ENCODE results near the gene ARF1. TPM values are rescaled to one million over a fixed set of nuclear protein-coding genes. Genes with fewer than 3 reads are reported as not detected.
A peak's percentile ranks its signal among the peaks of the same experiment; 100 is the strongest.

The ARF1 gene
- polyA plus RNA-seq, 2 donors, result 180 to 295 TPM

DNA sequence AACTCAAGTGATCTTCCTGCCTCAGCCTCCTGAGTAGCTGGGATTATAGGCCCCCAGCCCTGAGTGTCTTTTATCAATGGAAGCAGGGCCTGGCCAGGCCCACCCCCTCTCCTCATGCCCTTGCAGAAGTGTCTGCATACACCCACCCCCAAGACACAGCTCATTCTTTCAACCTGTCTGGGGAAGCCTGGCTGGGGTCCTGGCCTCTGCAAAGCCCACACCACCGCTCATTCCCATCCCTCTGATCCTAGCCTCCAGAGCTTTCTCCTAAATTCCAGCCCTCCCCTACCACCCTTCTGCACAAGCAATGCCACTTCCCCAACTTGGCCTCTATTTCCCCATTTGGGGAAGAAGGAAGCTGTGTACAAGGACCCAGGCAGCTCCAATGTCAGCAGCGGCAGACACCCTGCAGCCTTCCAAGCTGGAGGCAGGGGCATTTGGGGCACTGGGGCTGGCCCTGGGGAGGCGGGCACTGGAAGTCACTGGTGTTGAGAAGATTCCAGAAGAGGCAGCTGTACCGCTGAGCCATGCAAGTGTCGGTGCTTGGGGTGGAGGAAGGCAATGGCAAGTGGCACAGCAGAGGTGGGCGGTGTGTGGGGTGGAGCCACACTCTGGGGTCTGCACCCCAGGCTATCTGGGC, 33.7 kb upstream of the ARF1 start:
- Histone ChIP-seq H3K27me3 (ENCODE audit: control insufficient read depth in 1 of 2, insufficient read depth in 2 of 2, low read length in 2 of 2) (no peaks in the 10 kb centered on the region), H3K4me1 (ENCODE audit: control insufficient read depth in 2 of 2, insufficient read depth in 2 of 2, low read length in 1 of 2) (peaks cover 0 to 9% of the 10 kb centered on the region in 2 donors), H3K36me3 (ENCODE audit: control insufficient read depth in 2 of 2, insufficient read depth in 2 of 2, low read length in 1 of 2) (no peaks in the 10 kb centered on the region), H3K9me3 (ENCODE audit: control insufficient read depth in 2 of 2, insufficient read depth in 1 of 2, low read depth in 1 of 2, low read length in 1 of 2) (peaks cover 0 to 4% of the 10 kb centered on the region in 2 donors), H3K27ac (ENCODE audit: low read depth in 2 of 2, low read length in 1 of 2) (no peak overlapping the region), H3K4me3 (ENCODE audit: low read depth in 1 of 2, low read length in 2 of 2) (no peak overlapping the region)
- WGBS, 2 donors, result 81 to 86% methylated on average over 6 of the region's 6 CpGs

DNA sequence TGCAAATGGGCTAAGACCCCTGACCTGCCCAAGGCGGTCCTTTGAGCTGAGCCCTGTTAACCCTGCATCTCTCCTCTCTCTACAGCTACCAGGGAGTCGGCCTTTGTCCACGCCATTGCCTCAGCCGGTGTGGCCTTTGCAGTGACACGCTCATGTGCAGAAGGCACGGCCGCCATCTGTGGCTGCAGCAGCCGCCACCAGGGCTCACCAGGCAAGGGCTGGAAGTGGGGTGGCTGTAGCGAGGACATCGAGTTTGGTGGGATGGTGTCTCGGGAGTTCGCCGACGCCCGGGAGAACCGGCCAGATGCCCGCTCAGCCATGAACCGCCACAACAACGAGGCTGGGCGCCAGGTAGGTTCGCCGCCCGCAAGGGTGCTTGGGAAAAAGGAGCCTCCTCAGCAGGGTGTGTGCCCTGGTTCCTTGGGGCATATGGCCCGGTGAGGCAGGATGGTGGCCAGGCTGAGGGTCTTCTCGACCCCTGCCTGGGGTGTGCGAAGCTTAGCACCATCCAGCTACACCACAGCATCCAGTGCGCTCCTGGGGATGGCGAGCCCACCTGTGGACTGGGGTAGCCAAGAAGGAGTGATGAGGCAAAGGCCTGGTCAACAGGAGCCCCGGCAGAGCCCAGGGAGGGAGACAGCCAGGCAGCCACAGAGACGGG, 31.8 kb upstream of the ARF1 start:
- H3K27me3 ChIP-seq (ENCODE audit: control insufficient read depth in 1 of 2, insufficient read depth in 2 of 2, low read length in 2 of 2), result no peaks in the 10 kb centered on the region
- WGBS, 2 donors, result 94% methylated on average over 30 of the region's 30 CpGs
- H3K27ac ChIP-seq (ENCODE audit: low read depth in 2 of 2, low read length in 1 of 2), result no peak overlapping the region
- peaks cover 0 to 4% of the 10 kb centered on the region in 2 donors for H3K9me3 ChIP-seq (ENCODE audit: control insufficient read depth in 2 of 2, insufficient read depth in 1 of 2, low read depth in 1 of 2, low read length in 1 of 2)
- H3K4me1 ChIP-seq (ENCODE audit: control insufficient read depth in 2 of 2, insufficient read depth in 2 of 2, low read length in 1 of 2), result peaks cover 0 to 6% of the 10 kb centered on the region in 2 donors
- H3K4me3 ChIP-seq (ENCODE audit: low read depth in 1 of 2, low read length in 2 of 2), result no peak overlapping the region
- H3K36me3 ChIP-seq (ENCODE audit: control insufficient read depth in 2 of 2, insufficient read depth in 2 of 2, low read length in 1 of 2), result no peaks in the 10 kb centered on the region

DNA sequence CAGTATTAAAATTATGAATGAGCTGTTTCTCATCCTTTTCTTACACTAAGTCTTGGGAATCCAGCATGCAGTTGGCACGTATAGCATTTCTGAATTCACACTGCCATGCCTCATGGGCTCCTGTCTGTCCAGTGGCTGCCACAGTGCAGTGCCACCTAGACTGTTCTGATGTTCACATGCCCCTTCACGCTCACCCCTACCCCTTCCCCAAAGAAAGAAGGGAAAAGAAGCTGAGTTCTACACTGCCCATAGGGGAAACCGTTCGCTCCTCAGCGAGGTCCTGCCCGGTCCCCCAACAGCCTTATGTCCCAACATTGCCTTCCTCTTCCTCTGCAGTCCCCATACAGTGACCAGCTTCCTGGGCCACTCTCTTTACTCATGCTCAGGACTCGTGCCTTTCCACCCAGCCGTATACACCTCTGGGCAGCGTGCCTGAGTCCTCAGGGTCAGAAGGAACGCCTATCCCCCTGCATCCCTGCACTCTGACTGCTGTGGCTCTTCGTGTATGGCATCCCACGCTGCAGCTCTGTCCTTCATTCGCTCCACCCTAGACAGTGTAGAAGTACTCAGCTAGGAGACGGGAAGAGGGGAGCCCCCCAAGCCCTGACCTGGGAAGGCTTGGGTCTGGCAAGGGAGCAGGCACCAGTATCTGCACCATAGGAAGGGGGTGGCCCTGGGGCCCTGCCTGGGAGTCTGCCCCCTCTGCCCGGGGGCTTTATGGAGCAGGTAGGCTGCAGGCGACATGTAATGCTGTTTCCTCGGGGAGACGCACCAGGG, 24.1 kb upstream of the ARF1 start:
- Histone ChIP-seq H3K9me3 (ENCODE audit: control insufficient read depth in 2 of 2, insufficient read depth in 1 of 2, low read depth in 1 of 2, low read length in 1 of 2) (peaks cover 4 to 12% of the 10 kb centered on the region in 2 donors), H3K4me1 (ENCODE audit: control insufficient read depth in 2 of 2, insufficient read depth in 2 of 2, low read length in 1 of 2) (peaks cover 3% of the 10 kb centered on the region in 2 donors), H3K27ac (ENCODE audit: low read depth in 2 of 2, low read length in 1 of 2) (no peak overlapping the region), H3K36me3 (ENCODE audit: control insufficient read depth in 2 of 2, insufficient read depth in 2 of 2, low read length in 1 of 2) (no peaks in the 10 kb centered on the region), H3K27me3 (ENCODE audit: control insufficient read depth in 1 of 2, insufficient read depth in 2 of 2, low read length in 2 of 2) (no peaks in the 10 kb centered on the region), H3K4me3 (ENCODE audit: low read depth in 1 of 2, low read length in 2 of 2) (no peak overlapping the region)
- 54 to 62% methylated on average over 18 of the region's 18 CpGs for WGBS, 2 donors

DNA sequence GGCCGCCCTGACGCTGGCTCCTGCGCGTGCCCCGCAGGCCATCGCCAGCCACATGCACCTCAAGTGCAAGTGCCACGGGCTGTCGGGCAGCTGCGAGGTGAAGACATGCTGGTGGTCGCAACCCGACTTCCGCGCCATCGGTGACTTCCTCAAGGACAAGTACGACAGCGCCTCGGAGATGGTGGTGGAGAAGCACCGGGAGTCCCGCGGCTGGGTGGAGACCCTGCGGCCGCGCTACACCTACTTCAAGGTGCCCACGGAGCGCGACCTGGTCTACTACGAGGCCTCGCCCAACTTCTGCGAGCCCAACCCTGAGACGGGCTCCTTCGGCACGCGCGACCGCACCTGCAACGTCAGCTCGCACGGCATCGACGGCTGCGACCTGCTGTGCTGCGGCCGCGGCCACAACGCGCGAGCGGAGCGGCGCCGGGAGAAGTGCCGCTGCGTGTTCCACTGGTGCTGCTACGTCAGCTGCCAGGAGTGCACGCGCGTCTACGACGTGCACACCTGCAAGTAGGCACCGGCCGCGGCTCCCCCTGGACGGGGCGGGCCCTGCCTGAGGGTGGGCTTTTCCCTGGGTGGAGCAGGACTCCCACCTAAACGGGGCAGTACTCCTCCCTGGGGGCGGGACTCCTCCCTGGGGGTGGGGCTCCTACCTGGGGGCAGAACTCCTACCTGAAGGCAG, 23.4 kb upstream of the ARF1 start:
- WGBS, 2 donors, result 16 to 19% methylated on average over 65 to 66 of the region's 66 CpGs
- Histone ChIP-seq H3K27me3 (ENCODE audit: control insufficient read depth in 1 of 2, insufficient read depth in 2 of 2, low read length in 2 of 2) (no peaks in the 10 kb centered on the region), H3K9me3 (ENCODE audit: control insufficient read depth in 2 of 2, insufficient read depth in 1 of 2, low read depth in 1 of 2, low read length in 1 of 2) (peaks cover 4 to 12% of the 10 kb centered on the region in 2 donors), H3K4me1 (ENCODE audit: control insufficient read depth in 2 of 2, insufficient read depth in 2 of 2, low read length in 1 of 2) (peaks cover 3% of the 10 kb centered on the region in 2 donors), H3K4me3 (ENCODE audit: low read depth in 1 of 2, low read length in 2 of 2) (peak overlapping the region; percentile 34 to 40), H3K27ac (ENCODE audit: low read depth in 2 of 2, low read length in 1 of 2) (peak overlapping the region in 1 of 2 donors; percentile 11), H3K36me3 (ENCODE audit: control insufficient read depth in 2 of 2, insufficient read depth in 2 of 2, low read length in 1 of 2) (no peaks in the 10 kb centered on the region)

DNA sequence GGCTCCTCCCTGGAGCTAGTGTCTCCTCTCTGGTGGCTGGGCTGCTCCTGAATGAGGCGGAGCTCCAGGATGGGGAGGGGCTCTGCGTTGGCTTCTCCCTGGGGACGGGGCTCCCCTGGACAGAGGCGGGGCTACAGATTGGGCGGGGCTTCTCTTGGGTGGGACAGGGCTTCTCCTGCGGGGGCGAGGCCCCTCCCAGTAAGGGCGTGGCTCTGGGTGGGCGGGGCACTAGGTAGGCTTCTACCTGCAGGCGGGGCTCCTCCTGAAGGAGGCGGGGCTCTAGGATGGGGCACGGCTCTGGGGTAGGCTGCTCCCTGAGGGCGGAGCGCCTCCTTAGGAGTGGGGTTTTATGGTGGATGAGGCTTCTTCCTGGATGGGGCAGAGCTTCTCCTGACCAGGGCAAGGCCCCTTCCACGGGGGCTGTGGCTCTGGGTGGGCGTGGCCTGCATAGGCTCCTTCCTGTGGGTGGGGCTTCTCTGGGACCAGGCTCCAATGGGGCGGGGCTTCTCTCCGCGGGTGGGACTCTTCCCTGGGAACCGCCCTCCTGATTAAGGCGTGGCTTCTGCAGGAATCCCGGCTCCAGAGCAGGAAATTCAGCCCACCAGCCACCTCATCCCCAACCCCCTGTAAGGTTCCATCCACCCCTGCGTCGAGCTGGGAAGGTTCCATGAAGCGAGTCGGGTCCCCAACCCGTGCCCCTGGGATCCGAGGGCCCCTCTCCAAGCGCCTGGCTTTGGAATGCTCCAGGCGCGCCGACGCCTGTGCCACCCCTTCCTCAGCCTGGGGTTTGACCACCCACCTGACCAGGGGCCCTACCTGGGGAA, 22.7 kb upstream of the ARF1 start:
- Histone ChIP-seq H3K36me3 (ENCODE audit: control insufficient read depth in 2 of 2, insufficient read depth in 2 of 2, low read length in 1 of 2) (no peaks in the 10 kb centered on the region), H3K27me3 (ENCODE audit: control insufficient read depth in 1 of 2, insufficient read depth in 2 of 2, low read length in 2 of 2) (no peaks in the 10 kb centered on the region), H3K4me3 (ENCODE audit: low read depth in 1 of 2, low read length in 2 of 2) (peak overlapping the region; percentile 34 to 40), H3K27ac (ENCODE audit: low read depth in 2 of 2, low read length in 1 of 2) (peak overlapping the region; percentile 11 to 21), H3K4me1 (ENCODE audit: control insufficient read depth in 2 of 2, insufficient read depth in 2 of 2, low read length in 1 of 2) (peaks cover 3% of the 10 kb centered on the region in 2 donors), H3K9me3 (ENCODE audit: control insufficient read depth in 2 of 2, insufficient read depth in 1 of 2, low read depth in 1 of 2, low read length in 1 of 2) (peaks cover 4 to 12% of the 10 kb centered on the region in 2 donors)
- WGBS, 2 donors, result 5% methylated on average over 32 to 33 of the region's 33 CpGs

GRCh38 chr1:228060458-228061190, 21.9 kb upstream of the ARF1 start:
- Histone ChIP-seq H3K27me3 (ENCODE audit: control insufficient read depth in 1 of 2, insufficient read depth in 2 of 2, low read length in 2 of 2) (no peaks in the 10 kb centered on the region), H3K36me3 (ENCODE audit: control insufficient read depth in 2 of 2, insufficient read depth in 2 of 2, low read length in 1 of 2) (no peaks in the 10 kb centered on the region), H3K4me3 (ENCODE audit: low read depth in 1 of 2, low read length in 2 of 2) (peak overlapping the region; percentile 34 to 40), H3K9me3 (ENCODE audit: control insufficient read depth in 2 of 2, insufficient read depth in 1 of 2, low read depth in 1 of 2, low read length in 1 of 2) (peaks cover 4 to 12% of the 10 kb centered on the region in 2 donors), H3K27ac (ENCODE audit: low read depth in 2 of 2, low read length in 1 of 2) (no peak overlapping the region), H3K4me1 (ENCODE audit: control insufficient read depth in 2 of 2, insufficient read depth in 2 of 2, low read length in 1 of 2) (peaks cover 3% of the 10 kb centered on the region in 2 donors)
- 14 to 18% methylated on average over 29 to 34 of the region's 34 CpGs for WGBS, 2 donors

GRCh38 chr1:228061411-228062084, 21.0 kb upstream of the ARF1 start:
- Histone ChIP-seq H3K36me3 (ENCODE audit: control insufficient read depth in 2 of 2, insufficient read depth in 2 of 2, low read length in 1 of 2) (no peaks in the 10 kb centered on the region), H3K4me3 (ENCODE audit: low read depth in 1 of 2, low read length in 2 of 2) (no peak overlapping the region), H3K27me3 (ENCODE audit: control insufficient read depth in 1 of 2, insufficient read depth in 2 of 2, low read length in 2 of 2) (no peaks in the 10 kb centered on the region), H3K27ac (ENCODE audit: low read depth in 2 of 2, low read length in 1 of 2) (no peak overlapping the region), H3K4me1 (ENCODE audit: control insufficient read depth in 2 of 2, insufficient read depth in 2 of 2, low read length in 1 of 2) (peaks cover 3% of the 10 kb centered on the region in 2 donors), H3K9me3 (ENCODE audit: control insufficient read depth in 2 of 2, insufficient read depth in 1 of 2, low read depth in 1 of 2, low read length in 1 of 2) (peaks cover 4 to 12% of the 10 kb centered on the region in 2 donors)
- WGBS, 2 donors, result 81% methylated on average over 9 to 10 of the region's 10 CpGs

DNA sequence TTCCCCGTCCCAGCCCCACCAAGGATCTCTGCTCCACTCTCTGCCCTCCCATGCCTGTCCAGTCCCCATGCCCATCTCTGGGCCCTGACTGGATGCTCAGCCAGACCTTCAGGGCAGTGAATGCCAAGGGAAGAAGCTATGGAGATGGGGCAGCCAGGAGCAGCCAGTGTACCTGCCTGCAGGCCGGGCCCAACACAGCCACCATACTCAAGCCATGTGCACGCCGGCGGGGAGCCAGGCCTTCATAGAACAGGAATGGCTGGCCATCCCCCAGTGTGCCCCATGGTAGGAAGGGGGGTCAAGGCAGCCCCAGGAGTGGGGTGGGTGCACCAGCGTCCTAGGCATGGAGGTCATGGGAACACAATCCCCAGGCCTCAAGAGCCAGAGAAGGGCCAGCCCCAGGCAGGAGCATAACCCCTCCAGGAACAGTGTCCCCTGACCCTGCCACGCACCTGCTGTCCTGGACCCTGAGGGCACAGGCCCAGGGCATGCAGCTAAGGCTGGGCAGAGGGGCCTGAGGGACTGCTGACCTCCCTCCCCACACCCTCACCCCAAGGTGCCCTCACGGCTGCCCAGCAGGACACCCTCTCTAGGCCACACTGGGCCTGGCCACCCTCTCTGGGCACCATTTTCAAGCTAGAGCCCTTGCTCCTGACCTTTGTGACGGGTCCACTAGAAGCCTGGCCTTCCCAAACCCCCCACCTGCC, 20.3 kb upstream of the ARF1 start:
- 89 to 95% methylated on average over 8 to 9 of the region's 9 CpGs for WGBS, 2 donors
- H3K4me1 ChIP-seq (ENCODE audit: control insufficient read depth in 2 of 2, insufficient read depth in 2 of 2, low read length in 1 of 2), result peaks cover 3% of the 10 kb centered on the region in 2 donors
- peaks cover 4 to 12% of the 10 kb centered on the region in 2 donors for H3K9me3 ChIP-seq (ENCODE audit: control insufficient read depth in 2 of 2, insufficient read depth in 1 of 2, low read depth in 1 of 2, low read length in 1 of 2)
- H3K36me3 ChIP-seq (ENCODE audit: control insufficient read depth in 2 of 2, insufficient read depth in 2 of 2, low read length in 1 of 2), result no peaks in the 10 kb centered on the region
- no peak overlapping the region for H3K27ac ChIP-seq (ENCODE audit: low read depth in 2 of 2, low read length in 1 of 2)
- H3K4me3 ChIP-seq (ENCODE audit: low read depth in 1 of 2, low read length in 2 of 2), result no peak overlapping the region
- no peaks in the 10 kb centered on the region for H3K27me3 ChIP-seq (ENCODE audit: control insufficient read depth in 1 of 2, insufficient read depth in 2 of 2, low read length in 2 of 2)

Measured in esophagus (tissue), 2 donors.